Cardiac muscle cell (in vitro differentiated cells and primary cell): ENCODE data around the gene EMC9. TPM values are rescaled to one million over a fixed set of nuclear protein-coding genes. Genes with fewer than 3 reads are reported as not detected.

Experiments
- DNase-seq, 2 donors: peaks; one replicate each; pipeline versions ENCODE4 v3.0.0 to v3.0.0-alpha.2; 2010 to 2017; ENCODE audit warnings: low read depth in 1 of 2, low spot score in 1 of 2
- H3K27ac ChIP-seq: fragments of 200-600 bp; sonication (generic); 2 replicates; pipeline ENCODE4 v1.5.1; 2016
- H3K27me3 ChIP-seq: fragments of 200-600 bp; sonication (generic); 2 replicates; pipeline ENCODE4 v1.6.0; 2016; ENCODE audit warnings: control low read depth
- H3K36me3 ChIP-seq: fragments of 200-600 bp; sonication (generic); 2 replicates; pipeline ENCODE4 v1.5.1; 2016; ENCODE audit warnings: control low read depth
- H3K4me1 ChIP-seq: fragments of 200-600 bp; sonication (generic); 2 replicates; pipeline ENCODE4 v1.8.1; 2017; ENCODE audit warnings: low read depth, mild to moderate bottlenecking, mixed run types
- H3K4me3 ChIP-seq: fragments of 200-600 bp; sonication (generic); 2 replicates; pipeline ENCODE4 v1.5.1; 2016; ENCODE audit warnings: mild to moderate bottlenecking
- H3K9me3 ChIP-seq: fragments of 200-600 bp; sonication (generic); 2 replicates; pipeline ENCODE4 v1.5.1; 2017; ENCODE audit warnings: low read depth, mild to moderate bottlenecking, control low read depth
- polyA plus RNA-seq: library from polyadenylated mRNA; unstranded; fragments of >200 nt; fragmentation: Nextera tagmentation; extraction: Ambion mirVana; gene quantifications from 2 replicates; pipeline ENCODE4 v1.2.1, GENCODE V29; 2016
- total RNA-seq: library from RNA; depleted of rRNA; stranded (reverse); fragments of >200 nt; gene quantifications from 2 replicates; pipeline ENCODE4 v1.2.3, GENCODE V29; 2016
- TF ChIP-seq, protein P1 (sequence below): IDR thresholded peaks from 2 replicates; pipeline ENCODE4 v1.5.1; 2012; ENCODE audit warnings: low read depth, mild to moderate bottlenecking, low read length

Gene EMC9
- total and polyA plus RNA-seq, 2 experiments from 2014 or later, result 69.3 to 82.3 TPM

DNA sequence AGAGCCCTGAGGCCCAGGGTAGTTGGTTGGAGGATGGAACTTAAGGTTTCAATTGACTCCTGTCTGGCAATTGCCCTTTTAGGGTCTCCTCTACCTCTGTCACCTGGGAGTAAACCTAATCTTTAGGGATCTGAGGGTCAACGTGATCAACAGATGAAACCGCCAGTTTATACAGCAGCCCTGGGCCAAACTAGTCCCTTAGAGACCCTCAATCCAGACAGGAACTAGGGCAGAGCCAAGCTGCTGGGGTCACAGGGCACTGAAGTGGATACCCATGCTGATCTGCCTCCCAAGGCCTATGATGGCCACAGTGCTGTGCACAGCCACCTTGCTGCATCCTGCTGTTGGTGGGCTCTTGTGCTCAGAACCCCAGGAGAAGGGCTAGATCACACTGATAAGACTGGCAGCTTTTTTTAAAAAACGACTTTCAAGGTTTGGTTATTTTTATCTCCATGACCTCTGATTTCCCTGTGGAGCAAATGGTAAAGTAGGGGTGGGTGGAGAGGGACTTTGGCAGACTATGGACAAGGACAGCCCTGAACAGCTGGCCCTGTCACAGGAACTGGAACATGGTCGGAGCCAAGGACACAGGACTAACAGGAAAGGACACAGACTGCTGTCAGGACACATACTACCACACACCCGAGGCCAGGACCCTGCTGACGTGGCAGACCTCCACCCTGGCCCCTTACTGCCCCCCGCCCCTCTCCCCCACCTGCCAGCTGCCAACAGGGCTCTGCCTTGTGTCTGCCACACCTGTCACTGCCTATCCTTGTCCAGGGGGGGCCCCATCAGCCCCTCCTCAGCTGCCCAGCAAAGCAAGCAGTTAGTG, 10.5 kb downstream of the EMC9 start:
- H3K27me3 ChIP-seq, result no peaks in the 10 kb centered on the region
- H3K36me3 ChIP-seq, result no peaks in the 10 kb centered on the region
- peak overlapping the region; percentile 96 for H3K27ac ChIP-seq
- peaks cover 40% of the 10 kb centered on the region for H3K4me1 ChIP-seq
- no peaks in the 10 kb centered on the region for H3K9me3 ChIP-seq
- peak overlapping the region; percentile 8 for H3K4me3 ChIP-seq
- DNase-seq, result peak in 1 of 2 donors; percentile 86
- TF ChIP-seq, protein P1, sequence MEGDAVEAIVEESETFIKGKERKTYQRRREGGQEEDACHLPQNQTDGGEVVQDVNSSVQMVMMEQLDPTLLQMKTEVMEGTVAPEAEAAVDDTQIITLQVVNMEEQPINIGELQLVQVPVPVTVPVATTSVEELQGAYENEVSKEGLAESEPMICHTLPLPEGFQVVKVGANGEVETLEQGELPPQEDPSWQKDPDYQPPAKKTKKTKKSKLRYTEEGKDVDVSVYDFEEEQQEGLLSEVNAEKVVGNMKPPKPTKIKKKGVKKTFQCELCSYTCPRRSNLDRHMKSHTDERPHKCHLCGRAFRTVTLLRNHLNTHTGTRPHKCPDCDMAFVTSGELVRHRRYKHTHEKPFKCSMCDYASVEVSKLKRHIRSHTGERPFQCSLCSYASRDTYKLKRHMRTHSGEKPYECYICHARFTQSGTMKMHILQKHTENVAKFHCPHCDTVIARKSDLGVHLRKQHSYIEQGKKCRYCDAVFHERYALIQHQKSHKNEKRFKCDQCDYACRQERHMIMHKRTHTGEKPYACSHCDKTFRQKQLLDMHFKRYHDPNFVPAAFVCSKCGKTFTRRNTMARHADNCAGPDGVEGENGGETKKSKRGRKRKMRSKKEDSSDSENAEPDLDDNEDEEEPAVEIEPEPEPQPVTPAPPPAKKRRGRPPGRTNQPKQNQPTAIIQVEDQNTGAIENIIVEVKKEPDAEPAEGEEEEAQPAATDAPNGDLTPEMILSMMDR, result no peak

DNA sequence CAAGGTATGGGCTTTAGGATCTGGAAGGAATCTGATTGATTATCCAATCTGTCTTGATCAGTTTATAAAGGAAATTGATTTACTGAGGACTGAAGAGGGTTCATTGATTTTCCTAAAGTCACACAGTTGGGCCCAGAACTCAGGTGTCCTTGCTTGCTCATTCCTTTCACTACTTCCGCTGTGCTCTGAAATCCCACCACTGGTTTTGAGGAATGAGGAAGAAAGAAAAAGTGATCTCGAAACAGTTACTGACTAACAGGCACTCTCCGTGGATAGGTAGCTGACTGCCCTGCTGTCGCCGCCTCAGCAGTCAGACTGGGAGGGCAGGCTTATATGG, 11.0 kb downstream of the EMC9 start, which contains the start of gene FITM1:
Gene FITM1 (plus strand): TSS at position 280 of the 337 bp plus-strand sequence. CDS start 905 bp downstream, outside the sequence.
- Histone ChIP-seq H3K27me3 (no peaks in the 10 kb centered on the region), H3K27ac (peak within 1 kb of the TSS; percentile 96), H3K9me3 (no peaks in the 10 kb centered on the region), H3K4me3 (peak within 1 kb of the TSS; percentile 8), H3K36me3 (no peaks in the 10 kb centered on the region), H3K4me1 (peaks cover 40% of the 10 kb centered on the region)
- peak in 1 of 2 donors; percentile 28 for DNase-seq
- TF ChIP-seq, protein P1, result no peak

DNA sequence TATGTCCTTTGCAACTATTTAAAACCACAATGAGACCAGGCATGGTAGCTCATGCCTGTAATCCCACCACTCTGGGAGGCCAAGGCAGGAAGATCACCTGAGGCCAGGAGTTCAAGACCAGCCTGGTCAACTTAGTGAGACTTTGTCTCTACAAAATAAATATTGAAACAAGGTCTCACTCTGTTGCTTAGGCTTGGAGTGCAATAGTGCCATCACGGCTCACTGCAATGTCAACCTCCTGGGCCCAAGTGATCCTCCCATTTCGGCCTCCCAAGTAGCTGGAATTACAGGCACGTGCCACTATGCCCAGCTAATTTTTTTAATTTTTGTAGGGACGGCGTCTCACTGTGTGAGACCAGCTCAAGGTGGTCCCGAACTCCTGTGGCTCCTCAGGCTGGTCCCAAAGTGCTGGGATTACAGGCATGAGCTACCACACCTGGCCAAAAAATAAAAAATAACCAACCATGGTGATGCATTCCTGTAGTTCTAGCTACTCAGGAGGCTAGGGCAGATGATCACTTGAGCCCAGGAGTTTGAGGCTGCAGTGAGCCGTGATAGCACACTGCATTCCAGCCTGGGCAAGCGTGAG, 11.9 kb downstream of the EMC9 start:
- DNase-seq, result no peak
- Histone ChIP-seq H3K27me3 (no peaks in the 10 kb centered on the region), H3K4me1 (peaks cover 40% of the 10 kb centered on the region), H3K27ac (peak overlapping the region; percentile 96), H3K4me3 (no peak overlapping the region), H3K36me3 (no peaks in the 10 kb centered on the region), H3K9me3 (no peaks in the 10 kb centered on the region)
- TF ChIP-seq, protein P1, result no peak

DNA sequence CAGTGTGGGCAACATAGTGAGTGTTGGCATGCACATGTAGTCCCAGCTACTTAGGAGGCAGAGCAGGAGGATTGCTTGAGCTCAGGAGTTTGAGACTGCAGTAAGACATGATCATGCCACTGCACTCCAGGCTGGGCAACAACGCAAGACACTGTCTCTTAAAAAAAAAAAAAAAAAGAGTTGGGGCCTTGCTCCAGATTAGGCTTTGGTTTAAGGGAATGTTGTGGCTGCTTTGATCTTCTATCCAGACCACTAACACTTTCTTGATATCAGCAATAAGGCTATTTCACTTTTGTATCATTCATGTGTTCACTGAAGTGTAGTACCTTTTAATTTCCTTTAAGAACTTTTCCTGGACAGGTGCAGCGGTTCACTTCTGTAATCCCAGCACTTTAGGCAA, 13.7 kb downstream of the EMC9 start:
- Histone ChIP-seq H3K9me3 (no peaks in the 10 kb centered on the region), H3K27me3 (no peaks in the 10 kb centered on the region), H3K36me3 (peaks cover 10% of the 10 kb centered on the region), H3K27ac (no peak overlapping the region), H3K4me1 (peaks cover 35% of the 10 kb centered on the region), H3K4me3 (no peak overlapping the region)
- TF ChIP-seq, protein P1, result no peak
- DNase-seq, result no peak

DNA sequence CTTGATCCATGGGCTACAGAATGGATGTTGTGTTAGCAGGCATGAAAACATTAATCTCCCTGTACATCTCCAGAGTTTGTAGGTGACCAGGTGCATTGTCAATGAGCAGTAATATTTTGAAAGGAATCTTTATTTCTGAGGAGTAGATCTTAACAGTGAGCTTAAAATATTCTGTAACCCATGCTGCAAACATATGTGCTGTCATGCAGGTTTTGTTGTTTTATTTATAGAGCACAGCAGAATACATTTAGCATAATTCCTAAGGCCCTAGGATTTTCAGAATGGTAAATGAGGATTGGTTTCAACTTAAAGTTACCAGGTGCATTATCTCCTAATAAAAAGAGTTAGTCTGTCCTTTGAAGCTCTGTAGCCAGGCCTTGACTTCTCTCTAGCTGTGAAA, 14.5 kb downstream of the EMC9 start:
- Histone ChIP-seq H3K36me3 (peaks cover 12% of the 10 kb centered on the region), H3K4me1 (peaks cover 27% of the 10 kb centered on the region), H3K27me3 (no peaks in the 10 kb centered on the region), H3K4me3 (no peak overlapping the region), H3K27ac (no peak overlapping the region), H3K9me3 (no peaks in the 10 kb centered on the region)
- no peak for DNase-seq
- TF ChIP-seq, protein P1, result no peak
